Common myeloid progenitor, CD34-positive (primary cell): ENCODE results near the gene BCL2L15.

Experiments used
- CTCF ChIA-PET: fragments of 350-600 bp; sonication (Branson Sonifier 250); formaldehyde crosslinking; loops from one replicate; lab custom pipeline; 2021; ENCODE audit warnings: antibody characterized with exemption; lab: Charles Lee
- POLR2A ChIA-PET: fragments of 350-600 bp; sonication (Branson Sonifier 250); formaldehyde crosslinking; loops from one replicate; lab custom pipeline; 2021; ENCODE audit warnings: antibody characterized with exemption; lab: Charles Lee
- DNase-seq, 3 donors: peaks; one replicate each; pipeline versions ENCODE4 v3.0.0 to v3.0.0-alpha.2; 2013
- H3K27ac ChIP-seq, 2 experiments: 1 replicate in 1 of 2; 2 replicates in 1 of 2; pipeline ENCODE4 v1.7.0; 2013; ENCODE audit warnings: inconsistent platforms in 2 of 2, low read length in 2 of 2, mild to moderate bottlenecking in 2 of 2, low read depth in 1 of 2, moderate library complexity in 1 of 2; ENCODE audit not compliant: severe bottlenecking in 2 of 2, insufficient read depth in 1 of 2, poor library complexity in 1 of 2
- H3K27me3 ChIP-seq, 5 experiments: replicated peaks in 2 of 5; 1 replicate in 3 of 5; 2 replicates in 2 of 5; pipeline versions ENCODE4 v1.6.1 to v1.7.0; 2013; ENCODE audit warnings: low read length in 4 of 5, mild to moderate bottlenecking in 2 of 5, moderate library complexity in 2 of 5, inconsistent platforms in 1 of 5; ENCODE audit not compliant: insufficient read depth in 5 of 5, control insufficient read depth in 4 of 5
- H3K36me3 ChIP-seq, 4 experiments: 1 replicate in 2 of 4; 2 replicates in 2 of 4; pipeline versions ENCODE4 v1.6.1 to v1.7.0; 2013; ENCODE audit warnings: low read length in 3 of 4, control low read depth in 1 of 4, mild to moderate bottlenecking in 1 of 4; ENCODE audit not compliant: control insufficient read depth in 4 of 4, insufficient read depth in 4 of 4
- H3K4me1 ChIP-seq, 4 experiments: 1 replicate in 3 of 4; 2 replicates in 1 of 4; pipeline versions ENCODE4 v1.6.1 to v1.7.1; 2013; ENCODE audit warnings: low read length in 3 of 4, mild to moderate bottlenecking in 3 of 4, control low read depth in 1 of 4, inconsistent platforms in 1 of 4, moderate library complexity in 1 of 4; ENCODE audit not compliant: control insufficient read depth in 4 of 4, insufficient read depth in 4 of 4; ENCODE audit errors: control extremely low read depth in 1 of 4
- H3K4me3 ChIP-seq, 7 experiments: 1 replicate in 4 of 7; 2 replicates in 3 of 7; pipeline versions ENCODE4 v1.5.1 to v1.7.0; 2013; ENCODE audit warnings: mild to moderate bottlenecking in 7 of 7, low read length in 6 of 7, moderate library complexity in 6 of 7, inconsistent platforms in 2 of 7, low read depth in 2 of 7, control low read depth in 1 of 7; ENCODE audit not compliant: insufficient read depth in 4 of 7, control insufficient read depth in 1 of 7; ENCODE audit errors: extremely low read depth in 1 of 7
- H3K9me3 ChIP-seq, 5 experiments: 1 replicate in 4 of 5; 2 replicates in 1 of 5; pipeline versions ENCODE4 v1.6.1 to v1.7.1; 2013; ENCODE audit warnings: low read length in 4 of 5, mild to moderate bottlenecking in 2 of 5, inconsistent platforms in 1 of 5, low read depth in 1 of 5, moderate library complexity in 1 of 5; ENCODE audit not compliant: control insufficient read depth in 4 of 5, insufficient read depth in 2 of 5; ENCODE audit errors: control extremely low read depth in 1 of 5
- WGBS: methylation state at CpG from one replicate; pipeline ENCODE4 v1.1.5; 2013; ENCODE audit not compliant: insufficient coverage; 5-methylcytosine and 5-hydroxymethylcytosine counted together

Gene BCL2L15

GRCh38 chr1:113849072-113849471, 38.3 kb downstream of the BCL2L15 start:
- POLR2A ChIA-PET, result no interaction called here
- peaks cover 0 to 3% (median 0%) of the 10 kb centered on the region in 5 experiments for H3K9me3 ChIP-seq
- H3K4me1 ChIP-seq, result no peaks in the 10 kb centered on the region
- H3K27me3 ChIP-seq, result no peaks in the 10 kb centered on the region
- peak in 1 of 3 donors; percentile 32 for DNase-seq
- no peak overlapping the region for H3K4me3 ChIP-seq
- H3K27ac ChIP-seq, result no peak overlapping the region
- peaks cover 2 to 15% (median 10%) of the 10 kb centered on the region in 4 experiments for H3K36me3 ChIP-seq
- CTCF ChIA-PET, result interaction anchor here (0.5 to 1.3 kb wide), 2 partner anchors 80 to 94 kb away, joined by 3 read pairs; partner anchors contain the start of gene HIPK1

- Histone ChIP-seq H3K4me1 (no peaks in the 10 kb centered on the region), H3K27ac (no peak overlapping the region), H3K36me3 (peaks cover 2 to 16% (median 11%) of the 10 kb centered on the region in 4 experiments), H3K9me3 (peaks cover 0 to 3% (median 0%) of the 10 kb centered on the region in 5 experiments), H3K4me3 (no peak overlapping the region), H3K27me3 (no peaks in the 10 kb centered on the region)
- CTCF ChIA-PET, result no interaction called here
- POLR2A ChIA-PET, result interaction anchor here (0.6 kb wide), 1 partner anchor 31 kb away, joined by 5 read pairs; no protein-coding TSS in a partner anchor
- no CpG with 5 or more reads among the region's 2 CpGs for WGBS
- DNase-seq, result peak in 1 of 3 donors; percentile 54
Measured at GRCh38 chr1:113846391-113847035, 40.9 kb downstream of the BCL2L15 start.

- CTCF ChIA-PET, result interaction anchor here (0.7 to 5.4 kb wide), 14 partner anchors 8 to 125 kb away, joined by 3 to 43 read pairs (median 4); partner anchors contain the start of genes AP4B1, DCLRE1B and HIPK1
- no peak for DNase-seq
- Histone ChIP-seq H3K27ac (no peak overlapping the region), H3K36me3 (peaks cover 4 to 32% (median 7%) of the 10 kb centered on the region in 4 experiments), H3K27me3 (no peaks in the 10 kb centered on the region), H3K4me1 (peaks cover 0 to 4% (median 3%) of the 10 kb centered on the region in 4 experiments), H3K9me3 (no peaks in the 10 kb centered on the region), H3K4me3 (no peak overlapping the region)
- WGBS, result no CpG with 5 or more reads among the region's 1 CpG
- POLR2A ChIA-PET, result interaction anchor here (0.6 kb wide), 1 partner anchor 63 kb away, joined by 3 read pairs; no protein-coding TSS in a partner anchor
Measured at GRCh38 chr1:113836534-113836933, 50.8 kb downstream of the BCL2L15 start.

GRCh38 chr1:113835686-113836290, 51.6 kb downstream of the BCL2L15 start:
- Histone ChIP-seq H3K36me3 (peaks cover 4 to 27% (median 7%) of the 10 kb centered on the region in 4 experiments), H3K4me3 (peak overlapping the region in 1 of 7 experiments; percentile 45), H3K27me3 (no peaks in the 10 kb centered on the region), H3K9me3 (no peaks in the 10 kb centered on the region), H3K27ac (no peak overlapping the region), H3K4me1 (peaks cover 0 to 4% (median 3%) of the 10 kb centered on the region in 4 experiments)
- DNase-seq, result peak; percentile 65 to 81 (median 74)
- POLR2A ChIA-PET, result interaction anchor here (0.6 kb wide), 1 partner anchor 64 kb away, joined by 3 read pairs; no protein-coding TSS in a partner anchor
- CTCF ChIA-PET, result interaction anchor here (0.7 to 5.4 kb wide), 27 partner anchors 9 to 125 kb away, joined by 3 to 43 read pairs (median 5); partner anchors contain the start of genes AP4B1, DCLRE1B and HIPK1
- WGBS, result no CpG with 5 or more reads among the region's 4 CpGs

- POLR2A ChIA-PET, result no interaction called here
- Histone ChIP-seq H3K27ac (no peak overlapping the region), H3K4me3 (no peak overlapping the region), H3K9me3 (no peaks in the 10 kb centered on the region), H3K4me1 (peaks cover 0 to 4% (median 3%) of the 10 kb centered on the region in 4 experiments), H3K36me3 (peaks cover 4 to 24% (median 8%) of the 10 kb centered on the region in 4 experiments), H3K27me3 (no peaks in the 10 kb centered on the region)
- DNase-seq, result no peak
- CTCF ChIA-PET, result interaction anchor here (0.8 to 5.4 kb wide), 24 partner anchors 14 to 123 kb away, joined by 3 to 43 read pairs (median 6); partner anchors contain the start of genes AP4B1, DCLRE1B and HIPK1
- WGBS, result 100% methylated on average over 1 of the region's 2 CpGs
Measured at GRCh38 chr1:113834716-113835115, 52.7 kb downstream of the BCL2L15 start.
